Measurements from ENCODE around the gene PBRM1. TPM values are rescaled to one million over a fixed set of nuclear protein-coding genes. Genes with fewer than 3 reads are reported as not detected.

PBRM1 gene
- total and polyA plus RNA-seq, 2 of the 8 experiments (the other 6 are each of a cell fraction or from before 2014, with no cell fraction given): 19.3 to 65.8 TPM

- no peak for TF ChIP-seq RXRA (IDR thresholded peaks at IDR 0.05; ENCODE audit: insufficient read depth, low read depth, low read length)
- no peak for TF ChIP-seq BCL11A (IDR thresholded peaks at IDR 0.05; ENCODE audit: low read depth in 2 of 2, low read length in 2 of 2)
- TF ChIP-seq TBP (IDR thresholded peaks at IDR 0.05; ENCODE audit: low read depth, low read length): no peak
- no peak for TF ChIP-seq EZH2 (IDR thresholded peaks at IDR 0.05; ENCODE audit: low read depth, low read length, severe bottlenecking)
- TF ChIP-seq, protein P1, sequence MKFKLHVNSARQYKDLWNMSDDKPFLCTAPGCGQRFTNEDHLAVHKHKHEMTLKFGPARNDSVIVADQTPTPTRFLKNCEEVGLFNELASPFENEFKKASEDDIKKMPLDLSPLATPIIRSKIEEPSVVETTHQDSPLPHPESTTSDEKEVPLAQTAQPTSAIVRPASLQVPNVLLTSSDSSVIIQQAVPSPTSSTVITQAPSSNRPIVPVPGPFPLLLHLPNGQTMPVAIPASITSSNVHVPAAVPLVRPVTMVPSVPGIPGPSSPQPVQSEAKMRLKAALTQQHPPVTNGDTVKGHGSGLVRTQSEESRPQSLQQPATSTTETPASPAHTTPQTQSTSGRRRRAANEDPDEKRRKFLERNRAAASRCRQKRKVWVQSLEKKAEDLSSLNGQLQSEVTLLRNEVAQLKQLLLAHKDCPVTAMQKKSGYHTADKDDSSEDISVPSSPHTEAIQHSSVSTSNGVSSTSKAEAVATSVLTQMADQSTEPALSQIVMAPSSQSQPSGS (IDR thresholded peaks at IDR 0.05; ENCODE audit: low read length): no peak
- TF ChIP-seq SIX5 (IDR thresholded peaks at IDR 0.05; ENCODE audit: low read depth, low read length): no peak
Observed at GRCh38 chr3:52527732-52528585, 157.8 kb downstream of the PBRM1 start (continued).

Data from H1 (cell line).